SK-N-SH (cell line): Measurements from ENCODE around the gene TIGD3. TPM values are rescaled to one million over a fixed set of nuclear protein-coding genes. Genes with fewer than 3 reads are reported as not detected.
A peak's percentile ranks its signal among the peaks of the same experiment; 100 is the strongest.

Experiments
- CTCF ChIA-PET: fragments of 300-600, 350-600 bp; formaldehyde crosslinking; extraction: SDS; loops from one replicate; lab custom pipeline; 2021; lab: Yijun Ruan, JAX
- POLR2A ChIA-PET: fragments of 350-600 bp; sonication (Branson Sonifier 250); formaldehyde crosslinking; extraction: SDS; loops from one replicate; lab custom pipeline; 2020; ENCODE audit warnings: antibody characterized with exemption, inconsistent platforms; lab: Yijun Ruan, JAX
- DNase-seq: peaks from one replicate; pipeline ENCODE4 v3.0.0; 2012
- H2AFZ ChIP-seq: fragments of 200-600 bp; sonication (generic); 2 replicates; pipeline ENCODE4 v1.8.1; 2016; ENCODE audit warnings: antibody characterized with exemption, mild to moderate bottlenecking, low read depth
- H3F3A ChIP-seq: fragments of 200-600 bp; sonication (generic); replicated peaks from 2 replicates; pipeline ENCODE3; 2016; ENCODE audit warnings: antibody characterized with exemption, mild to moderate bottlenecking; ENCODE audit not compliant: insufficient read depth
- H3K27ac ChIP-seq, 2 experiments: fragments of 200-500 bp in 1 of 2; fragments of 200-600 bp in 1 of 2; sonication (Bioruptor generic) in 1 of 2; sonication (generic), shearing (Covaris generic) in 1 of 2; 2 replicates each; pipeline versions ENCODE4 v1.5.1 to v1.6.1; 2014 to 2016; ENCODE audit warnings: low read depth in 2 of 2, inconsistent platforms in 1 of 2, low read length in 1 of 2, mild to moderate bottlenecking in 1 of 2, mixed read lengths in 1 of 2
- H3K27me3 ChIP-seq: fragments of 200-600 bp; sonication (generic), shearing (Covaris generic); 2 replicates; pipeline ENCODE4 v1.6.1; 2016; ENCODE audit warnings: mixed run types; ENCODE audit not compliant: insufficient read depth
- H3K36me3 ChIP-seq, 2 experiments: fragments of 200-500 bp in 1 of 2; fragments of 200-600 bp in 1 of 2; sonication (Bioruptor generic) in 1 of 2; sonication (generic) in 1 of 2; replicated peaks in 1 of 2; 2 replicates each; pipeline versions ENCODE3 to v1.5.1; 2014 to 2016; ENCODE audit warnings: low read length in 1 of 2, mild to moderate bottlenecking in 1 of 2; ENCODE audit not compliant: insufficient read depth in 2 of 2, control insufficient read depth in 1 of 2
- H3K4me1 ChIP-seq, 2 experiments: fragments of 200-500 bp in 1 of 2; fragments of 200-600 bp in 1 of 2; sonication (Bioruptor generic) in 1 of 2; sonication (generic), shearing (Covaris generic) in 1 of 2; 2 replicates each; pipeline versions ENCODE4 v1.5.1 to v1.6.1; 2014 to 2016; ENCODE audit warnings: low read depth in 1 of 2, low read length in 1 of 2, mixed run types in 1 of 2; ENCODE audit not compliant: insufficient read depth in 2 of 2, control insufficient read depth in 1 of 2
- H3K4me2 ChIP-seq: fragments of 200-600 bp; sonication (generic), shearing (Covaris generic); 2 replicates; pipeline ENCODE4 v1.6.1; 2017; ENCODE audit warnings: mixed run types
- H3K4me3 ChIP-seq, 2 experiments: fragments of 200-500 bp in 1 of 2; fragments of 200-600 bp in 1 of 2; sonication (Bioruptor generic) in 1 of 2; sonication (generic), shearing (Covaris generic) in 1 of 2; 2 replicates each; pipeline versions ENCODE4 v1.5.1 to v1.8.1; 2014 to 2016; ENCODE audit warnings: low read depth in 2 of 2, inconsistent platforms in 1 of 2, low read length in 1 of 2, mild to moderate bottlenecking in 1 of 2, mixed read lengths in 1 of 2, moderate library complexity in 1 of 2
- H3K79me2 ChIP-seq: fragments of 200-600 bp; sonication (generic); 2 replicates; pipeline ENCODE4 v1.8.1; 2017; ENCODE audit warnings: mild to moderate bottlenecking; ENCODE audit not compliant: insufficient read depth
- H3K9ac ChIP-seq: fragments of 200-600 bp; sonication (generic); 2 replicates; pipeline ENCODE4 v1.6.1; 2017; ENCODE audit warnings: mixed run types
- H3K9me2 ChIP-seq: fragments of 200-600 bp; sonication (generic); 2 replicates; pipeline ENCODE4 v1.6.1; 2017; ENCODE audit warnings: mixed run types
- H3K9me3 ChIP-seq: fragments of 200-600 bp; sonication (generic); 2 replicates; pipeline ENCODE4 v1.6.1; 2017; ENCODE audit warnings: mixed run types, mild to moderate bottlenecking, moderate library complexity
- H4K20me1 ChIP-seq: fragments of 200-600 bp; sonication (generic); 2 replicates; pipeline ENCODE4 v1.6.1; 2017; ENCODE audit warnings: mild to moderate bottlenecking, mixed run types; ENCODE audit not compliant: insufficient read depth
- CHD2 ChIP-seq: fragments of 150-350 bp; IDR thresholded peaks from 2 replicates; pipeline ENCODE4 v1.6.1; 2018; ENCODE audit warnings: low read length; ENCODE audit not compliant: partially characterized antibody
- EZH2phosphoT487 ChIP-seq: fragments of 200-600 bp; sonication (generic); IDR thresholded peaks from 2 replicates; pipeline ENCODE4 v1.6.1; 2017; ENCODE audit warnings: low read depth, mixed run types, mild to moderate bottlenecking, antibody characterized with exemption, moderate library complexity, borderline replicate concordance
- FOXJ3 ChIP-seq: sonication (generic); formaldehyde crosslinking; IDR thresholded peaks from 2 replicates; pipeline ENCODE4 v1.5.1; 2020; ENCODE audit warnings: mild to moderate bottlenecking, missing genetic modification reagents
- FOXM1 ChIP-seq: IDR thresholded peaks from 2 replicates; pipeline ENCODE4 v1.4.0; 2012; ENCODE audit warnings: low read depth, mild to moderate bottlenecking
- GATA2 ChIP-seq: sonication (generic); formaldehyde crosslinking; IDR thresholded peaks from 2 replicates; pipeline ENCODE4 v1.5.0; 2020; ENCODE audit warnings: mild to moderate bottlenecking, missing genetic modification reagents
- IRF3 ChIP-seq: fragments of 150-350 bp; IDR thresholded peaks from 2 replicates; pipeline ENCODE4 v1.6.1; 2016; ENCODE audit warnings: mild to moderate bottlenecking, low read depth, low read length
- JUND ChIP-seq: IDR thresholded peaks from 2 replicates; pipeline ENCODE4 v1.4.0; 2012
- MXI1 ChIP-seq: IDR thresholded peaks from 2 replicates; pipeline ENCODE4 v1.6.1; 2012; ENCODE audit warnings: mild to moderate bottlenecking, low read depth, low read length, improper control_type of control experiment
- RAD21 ChIP-seq: IDR thresholded peaks from 2 replicates; pipeline ENCODE4 v1.6.1; 2012; ENCODE audit warnings: mild to moderate bottlenecking, low read length
- REST ChIP-seq: IDR thresholded peaks from 2 replicates; pipeline ENCODE4 v1.6.1; 2012; ENCODE audit warnings: mild to moderate bottlenecking, low read depth, low read length, moderate library complexity
- SMC3 ChIP-seq: IDR thresholded peaks from 2 replicates; pipeline ENCODE4 v1.6.1; 2012; ENCODE audit warnings: low read depth, low read length, improper control_type of control experiment
- USF1 ChIP-seq: IDR thresholded peaks from 2 replicates; pipeline ENCODE4 v1.4.0; 2012; ENCODE audit warnings: low read depth, borderline replicate concordance
- USF2 ChIP-seq: fragments of 150-350 bp; IDR thresholded peaks from 2 replicates; pipeline ENCODE4 v1.6.1; 2017; ENCODE audit warnings: antibody characterized with exemption, low read length, low read depth, borderline replicate concordance
- WGBS: methylation state at CpG from one replicate; pipeline ENCODE4 v1.1.6; 2017; ENCODE audit warnings: low lambda C conversion rate; 5-methylcytosine and 5-hydroxymethylcytosine counted together
- polyA plus RNA-seq, 3 experiments: library from polyadenylated mRNA; depleted of rRNA; stranded (reverse); fragments of >200 nt; gene quantifications; 2 replicates each; pipeline ENCODE4 v1.2.3, GENCODE V29; 2012

TIGD3 gene
- polyA plus RNA-seq, 1 of the 3 experiments (the other 2 are of a cell fraction) = 0.41 TPM

GRCh38 chr11:65370659-65371049 lies 16.1 kb downstream of the TIGD3 start:
- no peak for DNase-seq
- Histone ChIP-seq H3K27ac (peak overlapping the region in 1 of 2 experiments; percentile 79; a peak in 2 of 4 replicates), H3K4me1 (no peaks in the 10 kb centered on the region; a peak in 2 of 4 replicates), H3K9ac (peak overlapping the region; percentile 31; the same call in 1 of the 2 replicates), H3K4me3 (no peak overlapping the region), H3K27me3 (no peaks in the 10 kb centered on the region), H3K79me2 (peaks cover 11% of the 10 kb centered on the region), H3K9me2 (no peaks in the 10 kb centered on the region), H3K36me3 (no peaks in the 10 kb centered on the region), H3F3A (peaks cover 20% of the 10 kb centered on the region), H4K20me1 (no peaks in the 10 kb centered on the region), H3K9me3 (no peaks in the 10 kb centered on the region), H3K4me2 (no peak overlapping the region), H2AFZ (no peak overlapping the region)
- ChIA-PET POLR2A (interaction anchor here (0.5 to 1.3 kb wide), 3 partner anchors 53 to 544 kb away, joined by 4 to 6 read pairs (median 5); no protein-coding TSS in a partner anchor), CTCF (interaction anchor here (1.1 to 4.5 kb wide), 6 partner anchors 9 to 151 kb away, joined by 3 to 22 read pairs (median 4); no protein-coding TSS in a partner anchor)
- TF ChIP-seq GATA2 (CRISPR knock-in tag) (no peak), IRF3 (no peak), RAD21 (no peak), USF2 (no peak), USF1 (no peak), FOXM1 (no peak), CHD2 (no peak), FOXJ3 (CRISPR knock-in tag) (no peak), REST (no peak), JUND (no peak), MXI1 (no peak), SMC3 (no peak), EZH2phosphoT487 (no peak)
- WGBS = 89% methylated on average over 5 of the region's 6 CpGs
